ENCODE measurements around the gene ELP4.

The ELP4 gene

DNA sequence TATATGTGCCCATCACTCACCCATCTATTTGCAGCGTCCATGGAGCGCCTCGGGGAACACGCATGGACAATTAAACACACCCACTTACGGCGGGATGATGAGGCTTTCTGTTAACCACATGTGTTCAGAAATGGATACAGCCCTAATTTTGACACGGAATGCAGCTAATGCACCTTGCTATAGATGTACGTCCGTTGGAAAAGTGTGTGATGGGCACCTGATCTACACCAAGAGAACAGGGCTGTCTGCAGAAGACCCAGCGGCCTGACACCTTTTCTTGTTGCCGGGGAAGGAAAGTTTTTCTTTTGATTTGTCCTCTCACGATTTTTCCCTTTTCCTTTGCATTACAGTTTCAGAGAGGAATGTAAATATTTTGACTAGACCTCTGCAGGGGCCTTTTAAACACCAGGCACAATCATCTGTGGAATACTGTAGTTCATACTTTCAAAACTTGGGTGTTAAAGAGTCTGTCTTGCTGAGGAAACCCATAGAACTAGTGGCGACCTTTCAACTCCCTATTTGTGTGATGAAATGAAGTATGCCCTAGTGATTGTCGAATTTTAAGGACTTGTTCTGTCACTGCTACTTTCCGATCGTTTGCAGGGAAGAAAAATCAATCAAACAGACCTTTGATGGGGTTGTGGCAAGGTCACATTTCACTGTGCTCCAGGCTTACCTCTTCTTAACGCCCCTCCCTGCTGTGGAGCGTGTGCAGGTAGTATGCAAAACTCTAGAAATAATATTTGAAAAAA lies 318.1 kb downstream of the ELP4 start:
- Mint-ChIP-seq H3K36me3 (ENCODE audit: low read depth) (peaks cover 2% of the 10 kb centered on the region), H3K4me3 (no peak overlapping the region), H3K27me3 (ENCODE audit: low read depth) (peaks cover 69% of the 10 kb centered on the region), H3K9me3 (no peaks in the 10 kb centered on the region), H3K4me1 (ENCODE audit: low read depth) (peaks cover 5% of the 10 kb centered on the region), H3K27ac (peak overlapping the region; percentile 55)
- DNase-seq (ENCODE audit: low spot score) = no peak

DNA sequence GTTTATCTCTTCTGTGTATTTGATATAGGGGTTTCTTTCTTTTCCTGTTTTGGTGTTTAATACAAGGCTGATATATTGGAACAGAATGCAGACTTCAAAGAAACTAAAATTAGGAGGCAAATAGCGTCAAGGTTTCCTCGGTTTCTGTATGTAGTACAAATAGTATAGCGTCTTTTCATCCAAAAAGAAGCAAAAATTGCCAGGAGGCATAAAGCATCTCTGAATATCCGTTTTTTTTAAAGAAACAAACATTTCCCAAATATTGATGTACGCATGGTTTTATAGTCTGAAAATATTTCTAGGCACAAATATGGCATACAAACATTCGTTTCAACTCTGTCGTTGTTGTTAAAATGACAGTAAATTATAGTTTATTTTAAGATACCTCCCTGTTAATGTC lies 318.6 kb downstream of the ELP4 start:
- H3K36me3 Mint-ChIP-seq (ENCODE audit: low read depth) = peaks cover 2% of the 10 kb centered on the region
- no peak overlapping the region for H3K27ac Mint-ChIP-seq
- no peak overlapping the region for H3K4me3 Mint-ChIP-seq
- no peaks in the 10 kb centered on the region for H3K9me3 Mint-ChIP-seq
- no peak for DNase-seq (ENCODE audit: low spot score)
- peaks cover 64% of the 10 kb centered on the region for H3K27me3 Mint-ChIP-seq (ENCODE audit: low read depth)
- H3K4me1 Mint-ChIP-seq (ENCODE audit: low read depth) = peaks cover 5% of the 10 kb centered on the region

DNA sequence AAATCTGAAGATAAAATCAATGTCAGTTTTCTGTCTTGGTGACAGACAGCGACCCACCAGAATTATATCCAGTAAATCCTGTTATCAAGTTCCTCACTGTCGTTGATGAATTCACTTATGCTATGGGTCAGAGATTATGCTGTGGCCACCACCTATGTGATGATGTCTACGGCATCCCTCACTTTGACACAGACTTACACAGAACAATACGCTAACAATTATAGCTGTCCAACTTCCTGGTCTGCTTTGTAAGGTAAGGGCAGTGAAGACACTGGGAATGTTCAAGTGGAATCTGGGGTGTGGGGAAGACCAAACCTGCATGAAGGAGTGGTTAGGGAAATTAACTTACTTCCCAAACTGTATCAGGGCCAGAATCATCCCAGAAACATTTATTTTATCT lies 320.8 kb downstream of the ELP4 start:
- Mint-ChIP-seq H3K27ac (no peak overlapping the region), H3K36me3 (ENCODE audit: low read depth) (peaks cover 2% of the 10 kb centered on the region), H3K4me3 (no peak overlapping the region), H3K4me1 (ENCODE audit: low read depth) (peaks cover 5% of the 10 kb centered on the region), H3K9me3 (no peaks in the 10 kb centered on the region), H3K27me3 (ENCODE audit: low read depth) (peaks cover 47% of the 10 kb centered on the region)
- DNase-seq (ENCODE audit: low spot score) = no peak

DNA sequence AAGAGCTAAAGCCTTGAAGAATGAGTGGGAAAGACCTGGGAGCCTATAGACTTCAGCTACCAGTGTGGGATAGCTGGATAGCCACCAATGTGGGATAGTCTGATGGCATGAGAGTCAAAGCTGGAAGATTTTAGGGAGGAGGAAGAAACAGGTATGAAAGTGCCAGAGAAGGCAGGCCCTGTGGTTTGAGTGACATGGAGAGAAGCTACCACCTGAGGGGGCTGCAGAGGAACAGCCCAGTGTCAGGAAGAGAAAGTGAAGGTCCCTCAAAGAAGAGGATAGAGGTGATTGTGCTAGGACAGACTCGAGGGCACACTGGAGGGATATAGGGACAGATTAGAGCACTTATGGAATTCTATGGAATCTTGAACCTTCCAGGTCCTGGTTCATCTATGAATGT lies 324.7 kb downstream of the ELP4 start:
- DNase-seq (ENCODE audit: low spot score) = no peak
- H3K27me3 Mint-ChIP-seq (ENCODE audit: low read depth) = peaks cover 30% of the 10 kb centered on the region
- H3K36me3 Mint-ChIP-seq (ENCODE audit: low read depth) = no peaks in the 10 kb centered on the region
- H3K9me3 Mint-ChIP-seq = no peaks in the 10 kb centered on the region
- H3K4me1 Mint-ChIP-seq (ENCODE audit: low read depth) = no peaks in the 10 kb centered on the region
- no peak overlapping the region for H3K27ac Mint-ChIP-seq
- H3K4me3 Mint-ChIP-seq = no peak overlapping the region

Measured in T-helper 2 cell treated with Interferon-gamma antibody and Interleukin-4, amounts not matched to agents 5 μg/mL and 100 μg/mL, for 36 hours (primary cell).